GM19463 (cell line): Measurements from ENCODE around the gene ALG12.

Source experiments
- ATAC-seq: cut with Tn5 transposase; IDR thresholded peaks from one replicate; pipeline ENCODE4 v1.9.1; 2021; ENCODE audit warnings: mild to moderate bottlenecking, moderate library complexity; ENCODE audit not compliant: unreplicated experiment

ALG12 gene

GRCh38 chr22:49917974-49918910 lies at the start of gene ALG12, which contains the start of gene CRELD2:
Gene ALG12 (minus strand): TSS chr22:49918438. CDS start chr22:49913765, 4,673 bp downstream.
Gene CRELD2 (plus strand): TSS chr22:49918634. CDS start chr22:49918770, 136 bp downstream.
- peak; percentile 92 for ATAC-seq

DNA sequence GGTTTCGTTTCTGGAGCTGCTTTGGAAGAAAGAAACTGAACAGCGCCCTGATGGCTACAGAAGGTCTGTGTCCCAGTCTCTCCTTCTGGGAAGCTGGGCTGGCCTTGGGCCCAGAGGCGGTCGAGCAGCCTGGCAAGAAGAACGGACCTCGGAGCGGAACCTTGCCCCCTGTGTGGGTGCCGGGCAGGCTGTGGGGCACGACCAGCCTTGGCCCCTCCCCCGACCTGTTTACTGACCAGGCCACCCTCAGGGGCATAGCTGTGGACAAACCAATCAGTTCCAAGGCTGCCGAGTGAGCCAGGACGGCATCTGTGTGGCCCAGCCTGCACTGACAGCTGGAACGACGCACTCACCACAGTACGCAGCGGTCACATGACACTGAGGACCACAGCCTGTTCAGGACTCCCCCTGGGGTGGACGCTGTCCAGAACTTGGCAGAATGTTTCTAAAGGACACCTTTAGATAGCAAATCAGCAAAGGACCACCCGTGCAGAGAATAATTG lies 49.5 kb upstream of the ALG12 start:
- ATAC-seq = no peak

DNA sequence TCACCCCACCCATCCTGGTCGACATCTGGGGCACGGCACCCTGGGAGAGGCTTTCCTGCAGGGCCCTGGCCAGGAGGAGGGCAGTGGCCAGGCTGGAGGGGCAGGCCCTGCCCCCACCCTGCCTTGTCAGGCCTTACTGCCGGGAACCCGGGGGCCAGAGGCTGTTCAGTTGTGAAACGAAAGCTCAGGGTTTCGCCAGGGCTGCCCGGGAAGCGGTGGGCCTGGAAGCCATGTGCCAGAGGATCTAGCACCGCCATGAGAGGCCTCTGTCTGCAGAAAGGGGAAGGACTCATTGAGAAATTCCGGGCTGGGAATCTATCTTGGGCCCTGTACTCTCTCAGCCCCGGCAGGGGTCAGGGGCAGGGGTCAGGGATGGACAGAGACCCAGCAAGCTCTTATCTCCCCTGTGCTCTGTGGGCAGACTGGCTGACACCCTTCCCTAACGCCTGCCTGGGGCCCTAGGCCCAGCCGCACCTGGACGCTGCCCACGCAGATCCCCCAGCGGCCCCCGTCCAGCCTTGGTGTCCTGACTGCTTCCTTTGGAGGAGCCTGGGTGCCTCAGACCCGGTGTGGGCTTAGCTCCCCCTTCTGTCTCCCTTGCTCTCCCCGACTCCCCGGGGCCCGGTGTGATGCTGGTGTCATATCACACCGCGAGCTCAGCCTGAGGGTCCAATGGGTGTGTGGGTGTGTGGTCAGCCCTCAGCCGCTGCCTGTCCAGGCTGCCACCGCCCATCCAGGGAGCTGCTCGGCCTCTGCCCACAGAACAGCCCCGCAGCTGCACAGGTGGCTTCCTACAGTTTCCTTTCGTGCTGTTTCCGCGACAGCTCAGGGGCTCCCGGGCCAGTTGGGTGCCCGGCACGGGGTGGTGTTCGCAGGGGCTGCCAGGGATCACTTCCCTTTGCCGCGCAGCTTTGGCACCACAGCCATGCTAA lies 48.8 kb upstream of the ALG12 start:
- no peak for ATAC-seq

DNA sequence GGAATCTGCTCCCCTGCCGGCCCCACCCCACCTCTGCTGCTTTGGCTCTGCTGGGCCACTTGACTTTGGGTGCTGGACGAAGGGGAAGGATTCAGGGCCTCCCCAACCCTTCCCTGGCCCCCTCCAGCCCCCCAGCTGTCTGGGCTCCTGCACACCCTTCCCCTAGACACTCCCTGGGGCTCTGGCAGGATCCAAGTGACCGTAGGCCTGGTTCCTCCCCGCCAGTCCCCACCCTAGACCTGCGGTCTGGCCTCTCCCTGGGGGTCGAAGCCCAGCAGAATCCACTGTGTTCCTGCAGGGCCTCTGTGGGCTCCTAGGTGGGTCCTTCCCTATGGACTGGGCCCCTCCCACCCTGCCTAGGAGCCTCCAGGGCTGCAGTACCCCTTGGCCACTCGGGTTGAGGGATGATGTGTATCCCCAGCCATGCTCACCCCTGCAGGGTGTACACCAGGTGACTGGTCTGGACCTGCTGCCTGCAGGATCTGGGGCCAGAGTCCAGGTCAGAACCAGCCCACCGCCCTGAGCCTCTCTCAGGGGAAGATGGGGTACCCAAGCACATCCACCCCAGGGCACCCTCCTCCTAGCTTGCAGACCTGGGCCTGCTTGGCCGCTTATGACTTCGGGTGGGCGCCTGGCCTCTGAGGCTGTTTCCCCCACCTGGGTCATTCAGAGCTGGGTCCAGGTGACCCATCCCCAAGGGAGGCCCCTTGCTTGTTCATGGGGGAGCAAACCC lies 48.0 kb upstream of the ALG12 start:
- no peak for ATAC-seq

DNA sequence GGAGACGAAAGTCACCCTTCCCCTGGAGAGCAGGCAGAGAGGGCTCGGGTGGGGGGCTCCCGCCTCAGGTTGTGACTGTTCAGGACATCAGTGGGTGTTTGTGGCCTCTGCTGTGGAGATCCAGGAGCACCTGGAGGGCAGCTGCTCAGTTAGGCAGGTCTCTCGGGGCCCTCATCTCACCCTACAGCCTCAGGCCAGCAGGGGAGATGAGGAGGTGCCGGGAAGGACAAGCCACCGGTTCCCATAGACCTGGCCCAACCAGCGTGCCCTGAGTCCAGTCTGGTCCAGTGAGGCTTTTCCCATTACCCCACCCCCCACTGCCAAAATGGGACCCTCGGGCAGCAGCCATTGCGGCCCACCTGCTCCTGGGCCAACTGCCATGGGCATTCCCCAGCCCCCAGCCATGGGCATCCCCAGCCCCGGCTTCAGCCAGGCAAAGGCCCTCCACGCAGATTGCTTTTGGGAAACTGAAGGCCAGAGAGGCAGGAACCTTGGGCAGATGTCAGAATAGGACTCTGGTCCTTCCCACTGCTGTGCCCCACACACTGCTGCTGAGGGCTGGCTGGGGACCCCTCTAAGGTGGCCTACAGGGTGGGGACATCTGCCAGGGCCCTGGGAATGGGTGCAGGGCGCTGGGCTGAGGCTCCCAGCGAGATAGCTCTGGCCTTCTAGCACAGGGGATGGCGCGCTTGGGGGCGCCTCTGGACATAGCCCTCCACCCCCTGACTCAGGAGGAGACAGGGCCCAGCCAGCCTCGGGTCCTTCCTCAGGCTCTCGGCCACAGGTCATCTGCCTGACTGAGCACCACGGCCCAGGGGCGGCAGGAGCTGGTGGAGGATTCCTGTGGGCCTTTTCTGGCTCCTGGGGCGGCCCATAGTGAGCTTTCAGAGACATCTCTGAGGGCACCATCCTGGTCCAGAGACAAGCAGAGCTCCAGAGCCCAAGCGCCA lies 47.1 kb upstream of the ALG12 start:
- ATAC-seq = no peak

DNA sequence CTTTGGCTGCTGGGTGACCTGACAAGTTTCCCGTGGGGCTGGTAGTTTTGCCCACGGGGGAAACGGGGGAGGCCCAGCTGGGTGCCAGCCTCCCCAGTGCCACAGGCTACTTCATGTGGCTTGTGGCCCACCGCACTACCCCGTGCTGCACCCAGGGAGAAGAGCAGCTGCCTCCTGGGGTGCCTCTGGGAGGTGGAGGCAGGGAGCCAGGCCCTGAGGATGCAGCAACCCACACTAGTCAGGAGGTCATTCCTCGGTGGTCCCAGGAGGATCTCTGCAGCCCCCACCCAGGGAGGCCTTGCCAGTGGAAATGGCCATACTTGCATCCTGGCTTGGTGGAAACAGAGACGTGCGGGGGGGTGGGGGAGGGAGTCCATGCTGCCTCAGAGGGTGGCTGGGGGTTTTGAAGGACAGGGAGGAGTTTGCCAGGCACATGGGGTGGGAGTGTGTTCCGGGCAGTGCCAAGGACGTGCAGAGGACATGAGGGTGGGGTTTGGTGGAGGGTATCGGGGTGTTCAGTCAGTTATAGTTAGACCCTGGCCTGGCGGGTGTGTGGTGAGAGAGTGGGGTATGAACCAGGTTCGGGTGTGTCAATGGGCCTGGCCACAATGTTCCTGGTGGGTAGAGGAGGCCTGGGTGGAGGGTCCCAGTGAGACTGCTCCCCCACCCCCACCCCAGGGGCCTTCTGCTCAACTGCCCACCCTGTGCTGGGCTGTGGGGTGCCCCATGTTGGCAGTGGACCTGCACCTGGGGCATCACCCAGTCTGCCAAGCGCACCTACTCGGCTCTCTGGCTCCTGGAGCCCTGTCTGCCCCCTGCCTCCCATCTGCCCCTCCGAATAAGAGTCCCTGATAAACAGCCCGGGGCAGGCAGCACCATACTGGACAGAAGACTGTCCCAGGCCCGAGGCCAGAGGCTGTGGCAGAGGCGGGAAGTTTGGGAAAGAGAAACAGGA lies 46.2 kb upstream of the ALG12 start:
- ATAC-seq = no peak

GRCh38 chr22:49963647-49964026 lies 45.4 kb upstream of the ALG12 start:
- ATAC-seq = no peak

DNA sequence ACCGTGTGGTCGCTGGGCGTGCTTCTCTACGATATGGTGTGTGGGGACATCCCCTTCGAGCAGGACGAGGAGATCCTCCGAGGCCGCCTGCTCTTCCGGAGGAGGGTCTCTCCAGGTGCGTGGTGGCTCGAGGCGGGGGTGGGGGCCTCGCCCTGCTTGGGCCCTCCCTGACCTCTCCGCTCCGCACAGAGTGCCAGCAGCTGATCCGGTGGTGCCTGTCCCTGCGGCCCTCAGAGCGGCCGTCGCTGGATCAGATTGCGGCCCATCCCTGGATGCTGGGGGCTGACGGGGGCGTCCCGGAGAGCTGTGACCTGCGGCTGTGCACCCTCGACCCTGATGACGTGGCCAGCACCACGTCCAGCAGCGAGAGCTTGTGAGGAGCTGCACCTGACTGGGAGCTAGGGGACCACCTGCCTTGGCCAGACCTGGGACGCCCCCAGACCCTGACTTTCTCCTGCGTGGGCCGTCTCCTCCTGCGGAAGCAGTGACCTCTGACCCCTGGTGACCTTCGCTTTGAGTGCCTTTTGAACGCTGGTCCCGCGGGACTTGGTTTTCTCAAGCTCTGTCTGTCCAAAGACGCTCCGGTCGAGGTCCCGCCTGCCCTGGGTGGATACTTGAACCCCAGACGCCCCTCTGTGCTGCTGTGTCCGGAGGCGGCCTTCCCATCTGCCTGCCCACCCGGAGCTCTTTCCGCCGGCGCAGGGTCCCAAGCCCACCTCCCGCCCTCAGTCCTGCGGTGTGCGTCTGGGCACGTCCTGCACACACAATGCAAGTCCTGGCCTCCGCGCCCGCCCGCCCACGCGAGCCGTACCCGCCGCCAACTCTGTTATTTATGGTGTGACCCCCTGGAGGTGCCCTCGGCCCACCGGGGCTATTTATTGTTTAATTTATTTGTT lies 44.8 kb upstream of the ALG12 start:
- no peak for ATAC-seq

DNA sequence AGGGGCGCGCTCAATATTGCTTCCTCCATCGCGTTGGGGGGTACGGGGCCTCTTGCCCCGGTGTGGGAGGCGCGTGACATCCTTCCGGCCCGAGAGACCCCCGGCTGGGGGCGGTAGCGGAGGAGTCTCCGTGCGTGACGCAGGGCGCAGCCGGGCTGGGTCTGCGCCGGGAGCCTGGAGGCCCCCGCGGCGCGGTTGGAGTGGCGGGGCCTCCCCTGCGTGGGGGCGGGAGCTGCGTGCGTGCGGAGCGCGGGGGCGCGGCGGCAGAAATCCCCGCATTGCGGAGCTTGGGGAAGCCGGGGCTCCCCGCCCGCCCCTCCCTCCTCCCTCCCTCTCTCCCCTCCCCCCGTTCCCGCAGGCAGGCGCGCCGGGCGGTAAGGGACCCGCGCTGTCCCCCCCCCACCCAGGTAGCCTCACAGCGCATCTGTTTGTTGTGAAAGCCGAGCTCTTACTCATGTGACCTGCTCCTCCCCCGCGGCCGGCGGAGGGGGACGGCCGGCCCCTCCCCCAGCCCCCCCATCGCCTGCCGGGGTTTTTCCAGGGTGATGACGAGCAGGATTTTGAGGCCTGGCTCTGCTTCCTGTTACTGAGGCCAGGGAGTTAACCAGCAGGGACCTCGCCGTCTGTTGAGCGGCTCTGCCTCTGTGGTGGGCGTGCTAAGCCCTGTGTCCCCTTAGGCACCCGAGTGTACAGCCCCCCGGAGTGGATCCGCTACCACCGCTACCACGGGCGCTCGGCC lies 43.9 kb upstream of the ALG12 start:
- ATAC-seq = no peak

- ATAC-seq = no peak
These were observed 43.4 kb upstream of the ALG12 start for GRCh38 chr22:49961601-49962011.

DNA sequence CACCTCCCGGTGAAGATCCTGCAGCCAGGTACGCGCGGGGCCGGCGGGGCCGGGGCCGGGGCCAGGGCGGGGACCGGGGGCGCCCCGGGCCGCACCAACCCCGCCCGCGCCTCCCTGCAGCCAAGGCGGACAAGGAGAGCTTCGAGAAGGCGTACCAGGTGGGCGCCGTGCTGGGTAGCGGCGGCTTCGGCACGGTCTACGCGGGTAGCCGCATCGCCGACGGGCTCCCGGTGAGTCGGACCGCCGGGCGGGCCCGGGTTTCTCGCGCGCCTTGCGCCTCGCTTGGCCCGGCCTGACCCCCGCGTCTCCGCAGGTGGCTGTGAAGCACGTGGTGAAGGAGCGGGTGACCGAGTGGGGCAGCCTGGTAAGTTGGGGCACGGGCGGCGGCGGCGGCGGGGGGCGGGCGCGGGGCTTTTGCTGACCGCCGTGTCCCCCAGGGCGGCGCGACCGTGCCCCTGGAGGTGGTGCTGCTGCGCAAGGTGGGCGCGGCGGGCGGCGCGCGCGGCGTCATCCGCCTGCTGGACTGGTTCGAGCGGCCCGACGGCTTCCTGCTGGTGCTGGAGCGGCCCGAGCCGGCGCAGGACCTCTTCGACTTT lies 42.9 kb upstream of the ALG12 start:
- peak; percentile 1 for ATAC-seq

- peak; percentile 70 for ATAC-seq
These were observed 42.1 kb upstream of the ALG12 start, which contains the start of gene PIM3 for GRCh38 chr22:49960159-49961004. Gene PIM3 (plus strand): TSS chr22:49960772. CDS start chr22:49960948, 176 bp downstream.

GRCh38 chr22:49959782-49960158 lies 41.5 kb upstream of the ALG12 start:
- no peak for ATAC-seq

DNA sequence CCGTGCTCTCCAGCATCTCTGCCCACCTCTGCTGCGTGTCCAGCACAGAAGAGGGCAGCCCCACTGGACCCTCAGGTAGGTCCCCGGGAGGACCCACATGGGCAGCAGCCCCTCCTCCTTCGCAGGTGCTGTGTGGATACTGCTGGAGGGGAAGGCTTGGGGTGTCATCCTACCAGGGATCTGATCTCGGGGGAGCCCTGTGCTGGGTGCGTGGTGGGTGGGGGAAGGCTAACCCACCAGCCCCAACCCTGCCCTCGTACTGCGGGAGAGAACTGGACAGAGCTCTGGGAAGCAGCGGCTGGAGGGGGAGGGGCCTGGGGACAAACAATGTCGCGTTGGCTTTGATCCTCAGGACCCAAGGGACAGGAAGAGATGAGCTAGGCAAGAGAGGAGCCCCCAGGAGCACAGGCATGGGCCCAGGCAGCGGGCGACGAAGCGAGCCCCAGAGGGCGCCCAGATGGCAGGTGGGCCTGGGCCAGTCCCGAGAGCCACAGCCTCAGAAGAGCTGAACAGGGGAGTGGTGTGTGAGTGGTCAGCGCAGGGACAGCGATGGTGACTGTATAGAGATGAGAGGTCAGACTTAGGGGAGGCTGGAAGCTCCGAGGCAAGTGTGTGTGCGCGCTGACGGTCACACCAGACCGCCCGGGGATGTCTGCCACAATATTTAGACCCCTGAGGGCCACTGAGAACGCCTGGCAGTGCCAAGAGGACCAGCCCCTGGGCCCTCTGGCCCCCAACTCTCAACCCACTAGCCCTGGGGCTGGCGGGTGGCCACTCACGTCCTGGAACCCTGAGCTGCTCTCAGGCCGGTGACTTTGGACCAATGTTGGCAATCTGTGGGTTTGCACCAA lies 40.9 kb upstream of the ALG12 start:
- no peak for ATAC-seq
